K562 (cell line): ENCODE data around the gene THG1L. TPM values are rescaled to one million over a fixed set of nuclear protein-coding genes. Genes with fewer than 3 reads are reported as not detected.

ENCODE experiments used
- ATF7 ChIP-seq: fragments of 450-650 bp; IDR thresholded peaks from 2 replicates; pipeline ENCODE4 v1.7.1; 2014; ENCODE audit warnings: mild to moderate bottlenecking, moderate library complexity
- CEBPG ChIP-seq, 3 experiments: fragments of 200-800 bp in 1 of 3; sonication (Bioruptor generic) in 1 of 3; sonication (generic) in 1 of 3; formaldehyde crosslinking in 1 of 3; IDR thresholded peaks in 2 of 3; conservative IDR thresholded peaks in 1 of 3; 2 replicates each; pipeline versions ENCODE4 v1.6.1 to v1.8.0; 2016 to 2022; ENCODE audit warnings: missing compliant biosample characterization in 2 of 3, missing genetic modification characterization in 2 of 3, mild to moderate bottlenecking in 1 of 3, missing genetic modification reagents in 1 of 3
- EP300 ChIP-seq: IDR thresholded peaks from 2 replicates; pipeline ENCODE4 v1.6.1; 2012; ENCODE audit warnings: low read length, improper control_type of control experiment
- HDAC2 ChIP-seq: fragments of 450-650 bp; IDR thresholded peaks from 2 replicates; pipeline ENCODE4 v1.6.1; 2016; ENCODE audit warnings: mild to moderate bottlenecking
- POLR2AphosphoS5 ChIP-seq: IDR thresholded peaks from 2 replicates; pipeline ENCODE4 v1.6.1; 2011; ENCODE audit warnings: mild to moderate bottlenecking, low read depth, low read length, moderate library complexity; ENCODE audit not compliant: control insufficient read depth, insufficient read depth
- POLR2H ChIP-seq: IDR thresholded peaks from 2 replicates; pipeline ENCODE4 v1.6.1; 2016; ENCODE audit warnings: missing genetic modification characterization, low read depth, mild to moderate bottlenecking, control low read depth, missing compliant biosample characterization, moderate library complexity
- PRPF4 ChIP-seq: fragments of 200-400 bp; formaldehyde crosslinking; IDR thresholded peaks from one replicate; pipeline ENCODE4 v1.6.1; 2017; ENCODE audit warnings: low read length, low read depth, mild to moderate bottlenecking; ENCODE audit not compliant: insufficient read depth, poor library complexity, severe bottlenecking
- RAD21 ChIP-seq, 2 experiments: fragments of 250-450 bp in 1 of 2; fragments of 450-650 bp in 1 of 2; sonication (Bioruptor Pico) in 1 of 2; formaldehyde crosslinking in 1 of 2; IDR thresholded peaks in 1 of 2; conservative IDR thresholded peaks in 1 of 2; 2 replicates each; pipeline versions ENCODE4 v1.4.0 to v1.8.0; 2020 to 2022; ENCODE audit warnings: mild to moderate bottlenecking in 2 of 2, moderate library complexity in 1 of 2
- RAD51 ChIP-seq: fragments of 450-650 bp; IDR thresholded peaks from 2 replicates; pipeline ENCODE4 v1.7.1; 2016; ENCODE audit warnings: low read depth, mild to moderate bottlenecking, borderline replicate concordance
- RB1 ChIP-seq: fragments of 450-650 bp; IDR thresholded peaks from 2 replicates; pipeline ENCODE4 v1.6.1; 2017; ENCODE audit warnings: low read depth, mild to moderate bottlenecking
- TBL1XR1 ChIP-seq, 2 experiments: IDR thresholded peaks; 2 replicates each; pipeline ENCODE4 v1.6.1; 2012; ENCODE audit warnings: improper control_type of control experiment in 2 of 2, low read length in 2 of 2, mild to moderate bottlenecking in 1 of 2
- TGIF2 ChIP-seq: sonication (generic); formaldehyde crosslinking; IDR thresholded peaks from 2 replicates; pipeline ENCODE4 v1.8.1; 2022; ENCODE audit warnings: mild to moderate bottlenecking, missing genetic modification reagents, moderate library complexity
- XRCC4 ChIP-seq: IDR thresholded peaks from one replicate; pipeline ENCODE4 v1.6.1; 2011; ENCODE audit not compliant: insufficient read depth, insufficient read length; ENCODE audit errors: extremely low read depth
- ZC3H8 ChIP-seq: fragments of 450-650 bp; IDR thresholded peaks from 2 replicates; pipeline ENCODE4 v1.6.1; 2017
- ZNF174 ChIP-seq: fragments of 250-450 bp; sonication (Bioruptor Pico); IDR thresholded peaks from 2 replicates; pipeline ENCODE4 v1.4.0; 2020; ENCODE audit warnings: mild to moderate bottlenecking
- ZNF583 ChIP-seq: fragments of 250-450 bp; sonication (Bioruptor Pico); IDR thresholded peaks from 2 replicates; pipeline ENCODE4 v1.4.0; 2020
- ZNF707 ChIP-seq: fragments of 250-450 bp; sonication (Bioruptor Pico); conservative IDR thresholded peaks from 2 replicates; pipeline ENCODE4 v1.8.0; 2022; ENCODE audit warnings: inconsistent platforms, mild to moderate bottlenecking, moderate library complexity
- ZZZ3 ChIP-seq: fragments of 450-650 bp; IDR thresholded peaks from 2 replicates; pipeline ENCODE4 v1.6.1; 2016; ENCODE audit warnings: antibody characterized with exemption, mild to moderate bottlenecking, moderate library complexity
- polyA plus RNA-seq, 8 experiments: library from polyadenylated mRNA; depleted of rRNA in 4 of 8; stranded (reverse) in 5 of 8; unstranded in 3 of 8; fragments of >200 nt; fragmentation: Nextera tagmentation in 2 of 8; fragmentation: Illumina TruSeq in 1 of 8; extraction: Ambion mirVana in 2 of 8; extraction: Trizol in 1 of 8; gene quantifications; 2 replicates each; pipeline versions ENCODE4 v1.2.1 to v1.2.3, GENCODE V29; 2011 to 2014; ENCODE audit warnings: inconsistent platforms in 1 of 8, missing spikeins in 1 of 8
- total RNA-seq, 7 experiments: library from RNA; depleted of rRNA in 6 of 7; stranded (reverse); fragments of >200 nt in 6 of 7; fragmentation: Illumina TruSeq in 2 of 7; extraction: Trizol in 2 of 7; gene quantifications; 2 replicates each; pipeline versions ENCODE4 v1.2.1 to v1.2.3, GENCODE V29; 2011 to 2021; ENCODE audit warnings: low replicate concordance in 1 of 7
- TF ChIP-seq, protein P1 (sequence below): fragments of 200-400 bp; formaldehyde crosslinking; IDR thresholded peaks from 2 replicates; pipeline ENCODE4 v1.6.1; 2017; ENCODE audit warnings: mild to moderate bottlenecking, low read depth, low read length, moderate library complexity
- TF ChIP-seq, protein P2 (sequence below): fragments of 450-650 bp; formaldehyde crosslinking; IDR thresholded peaks from 2 replicates; pipeline ENCODE4 v1.4.0; 2022; ENCODE audit warnings: missing genetic modification characterization
- TF ChIP-seq, protein P3 (sequence below): fragments of 450-650 bp; IDR thresholded peaks from 2 replicates; pipeline ENCODE4 v1.6.1; 2016; ENCODE audit warnings: low read depth, mild to moderate bottlenecking, moderate library complexity
- TF ChIP-seq, protein P4 (sequence below): fragments of 450-650 bp; formaldehyde crosslinking; IDR thresholded peaks from 2 replicates; pipeline ENCODE4 v1.4.0; 2020; ENCODE audit warnings: mild to moderate bottlenecking, moderate library complexity

The THG1L gene
- total and polyA plus RNA-seq, 9 of the 15 experiments (the other 6 are each of a cell fraction or from before 2014, with no cell fraction given): 21.8 to 40.7 (median 28.0) TPM

DNA sequence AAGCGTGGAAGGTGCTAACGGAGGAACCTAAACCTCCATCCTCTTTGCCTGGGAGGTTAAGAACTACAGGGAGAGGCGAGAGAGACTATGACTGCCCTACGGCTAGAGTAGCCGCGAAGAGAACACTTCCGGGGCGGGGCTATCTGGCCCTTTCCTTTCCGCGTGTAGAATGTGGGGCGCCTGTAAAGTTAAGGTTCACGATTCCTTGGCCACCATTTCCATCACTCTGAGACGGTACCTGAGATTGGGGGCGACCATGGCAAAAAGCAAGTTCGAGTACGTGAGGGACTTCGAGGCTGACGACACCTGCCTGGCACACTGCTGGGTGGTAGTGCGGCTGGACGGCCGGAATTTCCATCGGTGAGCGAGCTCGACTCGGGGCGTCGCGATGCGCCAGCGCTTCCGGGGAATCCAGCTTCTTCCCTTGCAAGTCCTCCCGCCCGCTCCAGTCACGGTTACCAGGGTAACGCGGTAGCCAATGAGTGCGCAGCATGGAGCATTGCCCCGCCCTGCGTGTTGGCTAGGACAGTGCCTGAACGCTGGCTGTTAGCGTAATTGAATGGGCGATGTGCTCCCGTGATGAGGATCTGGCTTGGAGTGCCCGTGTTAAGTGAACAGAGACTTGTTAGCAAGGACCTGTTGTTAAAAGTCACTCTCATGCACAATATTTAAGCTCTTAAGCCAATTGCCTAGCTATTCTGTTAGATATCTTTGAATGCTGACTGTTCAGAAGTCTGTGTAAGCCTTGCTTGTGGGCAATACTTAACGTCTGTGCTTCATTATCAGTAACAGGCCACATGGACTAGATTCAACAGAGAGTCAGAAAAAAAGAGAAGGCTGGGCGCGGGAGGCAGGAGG lies at the start of gene THG1L (continued):
- TF ChIP-seq, protein P1, sequence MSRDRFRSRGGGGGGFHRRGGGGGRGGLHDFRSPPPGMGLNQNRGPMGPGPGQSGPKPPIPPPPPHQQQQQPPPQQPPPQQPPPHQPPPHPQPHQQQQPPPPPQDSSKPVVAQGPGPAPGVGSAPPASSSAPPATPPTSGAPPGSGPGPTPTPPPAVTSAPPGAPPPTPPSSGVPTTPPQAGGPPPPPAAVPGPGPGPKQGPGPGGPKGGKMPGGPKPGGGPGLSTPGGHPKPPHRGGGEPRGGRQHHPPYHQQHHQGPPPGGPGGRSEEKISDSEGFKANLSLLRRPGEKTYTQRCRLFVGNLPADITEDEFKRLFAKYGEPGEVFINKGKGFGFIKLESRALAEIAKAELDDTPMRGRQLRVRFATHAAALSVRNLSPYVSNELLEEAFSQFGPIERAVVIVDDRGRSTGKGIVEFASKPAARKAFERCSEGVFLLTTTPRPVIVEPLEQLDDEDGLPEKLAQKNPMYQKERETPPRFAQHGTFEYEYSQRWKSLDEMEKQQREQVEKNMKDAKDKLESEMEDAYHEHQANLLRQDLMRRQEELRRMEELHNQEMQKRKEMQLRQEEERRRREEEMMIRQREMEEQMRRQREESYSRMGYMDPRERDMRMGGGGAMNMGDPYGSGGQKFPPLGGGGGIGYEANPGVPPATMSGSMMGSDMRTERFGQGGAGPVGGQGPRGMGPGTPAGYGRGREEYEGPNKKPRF: no peak
- TF ChIP-seq CEBPG (CRISPR knock-in tag; IDR thresholded peaks at IDR 0.05) (no peak; the same call in 1 of the 2 replicates), CEBPG (tag; conservative IDR thresholded peaks at IDR 0.05 in 1 of 2, IDR thresholded peaks at IDR 0.05 in 1 of 2) (no peak), ZNF174 (CRISPR knock-in tag) (no peak; the same call in 1 of the 2 replicates), RAD51 (no peak), ZNF583 (no peak), POLR2H (tag) (peak; percentile 74), ZC3H8 (no peak), TGIF2 (CRISPR knock-in tag) (no peak), POLR2AphosphoS5 (no peak), PRPF4 (no peak), ZZZ3 (no peak), HDAC2 (peak; percentile 73; the same call in 1 of the 2 replicates), EP300 (peak; percentile 50; the same call in 1 of the 2 replicates), RB1 (peak; percentile 56; the same call in 1 of the 2 replicates), TBL1XR1 (IDR thresholded peaks at IDR 0.05; ENCODE audit: low read length in 2 of 2) (no peak), ATF7 (peak; percentile 70; the same call in 1 of the 2 replicates), XRCC4 (no peak), ZNF707 (CRISPR knock-in tag) (no peak), RAD21 (CRISPR knock-in tag; conservative IDR thresholded peaks at IDR 0.05 in 1 of 2, IDR thresholded peaks at IDR 0.05 in 1 of 2) (no peak)
- TF ChIP-seq, protein P2, sequence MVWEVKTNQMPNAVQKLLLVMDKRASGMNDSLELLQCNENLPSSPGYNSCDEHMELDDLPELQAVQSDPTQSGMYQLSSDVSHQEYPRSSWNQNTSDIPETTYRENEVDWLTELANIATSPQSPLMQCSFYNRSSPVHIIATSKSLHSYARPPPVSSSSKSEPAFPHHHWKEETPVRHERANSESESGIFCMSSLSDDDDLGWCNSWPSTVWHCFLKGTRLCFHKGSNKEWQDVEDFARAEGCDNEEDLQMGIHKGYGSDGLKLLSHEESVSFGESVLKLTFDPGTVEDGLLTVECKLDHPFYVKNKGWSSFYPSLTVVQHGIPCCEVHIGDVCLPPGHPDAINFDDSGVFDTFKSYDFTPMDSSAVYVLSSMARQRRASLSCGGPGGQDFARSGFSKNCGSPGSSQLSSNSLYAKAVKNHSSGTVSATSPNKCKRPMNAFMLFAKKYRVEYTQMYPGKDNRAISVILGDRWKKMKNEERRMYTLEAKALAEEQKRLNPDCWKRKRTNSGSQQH: peak; percentile 23; the same call in 1 of the 2 replicates
- TF ChIP-seq, protein P3, sequence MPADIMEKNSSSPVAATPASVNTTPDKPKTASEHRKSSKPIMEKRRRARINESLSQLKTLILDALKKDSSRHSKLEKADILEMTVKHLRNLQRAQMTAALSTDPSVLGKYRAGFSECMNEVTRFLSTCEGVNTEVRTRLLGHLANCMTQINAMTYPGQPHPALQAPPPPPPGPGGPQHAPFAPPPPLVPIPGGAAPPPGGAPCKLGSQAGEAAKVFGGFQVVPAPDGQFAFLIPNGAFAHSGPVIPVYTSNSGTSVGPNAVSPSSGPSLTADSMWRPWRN: no peak
- TF ChIP-seq, protein P4, sequence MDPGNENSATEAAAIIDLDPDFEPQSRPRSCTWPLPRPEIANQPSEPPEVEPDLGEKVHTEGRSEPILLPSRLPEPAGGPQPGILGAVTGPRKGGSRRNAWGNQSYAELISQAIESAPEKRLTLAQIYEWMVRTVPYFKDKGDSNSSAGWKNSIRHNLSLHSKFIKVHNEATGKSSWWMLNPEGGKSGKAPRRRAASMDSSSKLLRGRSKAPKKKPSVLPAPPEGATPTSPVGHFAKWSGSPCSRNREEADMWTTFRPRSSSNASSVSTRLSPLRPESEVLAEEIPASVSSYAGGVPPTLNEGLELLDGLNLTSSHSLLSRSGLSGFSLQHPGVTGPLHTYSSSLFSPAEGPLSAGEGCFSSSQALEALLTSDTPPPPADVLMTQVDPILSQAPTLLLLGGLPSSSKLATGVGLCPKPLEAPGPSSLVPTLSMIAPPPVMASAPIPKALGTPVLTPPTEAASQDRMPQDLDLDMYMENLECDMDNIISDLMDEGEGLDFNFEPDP (CRISPR knock-in tag): no peak
